Endothelial cell of umbilical vein (primary cell): Measurements from ENCODE around the gene PLA2G6. TPM values are rescaled to one million over a fixed set of nuclear protein-coding genes. Genes with fewer than 3 reads are reported as not detected.

Source experiments
- BruUV-seq: library from RNA; stranded (reverse); fragments of 400-500 nt; replicated peaks from 2 replicates; lab custom pipeline; 2021; lab: Mats Ljungman, UMichigan
- CTCF ChIA-PET: fragments of 300-600, 350-600 bp; sonication (Branson Sonifier 250); formaldehyde crosslinking; loops from one replicate; lab custom pipeline; 2021; ENCODE audit warnings: antibody characterized with exemption, inconsistent platforms; lab: Charles Lee
- POLR2A ChIA-PET: fragments of 300-600, 350-600 bp; sonication (Branson Sonifier 250); formaldehyde crosslinking; loops from one replicate; lab custom pipeline; 2021; ENCODE audit warnings: antibody characterized with exemption, inconsistent platforms; lab: Charles Lee
- DNase-seq: peaks from one replicate; pipeline ENCODE4 v3.0.0-alpha.2; 2011; ENCODE audit warnings: low read depth, low spot score
- FAIRE-seq: peaks from 2 replicates; lab custom pipeline; 2011; peaks lifted over from hg19 to GRCh38; lab: Jason Lieb, UNC
- H2AFZ ChIP-seq: 2 replicates; pipeline ENCODE4 v1.6.0; 2012; ENCODE audit warnings: low read depth, low read length, control low read depth, inconsistent platforms
- H3K27ac ChIP-seq: 2 replicates; pipeline ENCODE4 v1.5.1; 2011; ENCODE audit warnings: low read depth, mild to moderate bottlenecking, control low read depth, low read length, moderate library complexity; ENCODE audit not compliant: insufficient read depth
- H3K27me3 ChIP-seq, 2 experiments: 2 replicates each; pipeline versions ENCODE4 v1.6.0 to v1.6.1; 2011; ENCODE audit warnings: low read length in 2 of 2, mixed read lengths in 1 of 2; ENCODE audit not compliant: control insufficient read depth in 2 of 2, insufficient read depth in 2 of 2
- H3K36me3 ChIP-seq, 2 experiments: 2 replicates in 1 of 2; 3 replicates in 1 of 2; pipeline ENCODE4 v1.5.1; 2011; ENCODE audit warnings: low read length in 2 of 2, mild to moderate bottlenecking in 1 of 2, moderate library complexity in 1 of 2; ENCODE audit not compliant: control insufficient read depth in 2 of 2, insufficient read depth in 2 of 2; ENCODE audit errors: extremely low read depth in 1 of 2
- H3K4me1 ChIP-seq: 3 replicates; pipeline ENCODE4 v1.5.1; 2011; ENCODE audit warnings: mild to moderate bottlenecking, low read length; ENCODE audit not compliant: control insufficient read depth, insufficient read depth; ENCODE audit errors: extremely low read depth
- H3K4me2 ChIP-seq: 2 replicates; pipeline ENCODE4 v1.6.1; 2011; ENCODE audit warnings: low read length, control low read depth, mixed read lengths; ENCODE audit not compliant: insufficient read depth
- H3K4me3 ChIP-seq, 3 experiments: fragments of 200-600 bp in 1 of 3; sonication (generic), shearing (Covaris generic) in 1 of 3; replicated peaks in 1 of 3; 2 replicates each; pipeline ENCODE4 v1.5.1; 2011 to 2016; ENCODE audit warnings: control low read depth in 3 of 3, low read length in 3 of 3, mild to moderate bottlenecking in 2 of 3, inconsistent platforms in 1 of 3, low read depth in 1 of 3, moderate library complexity in 1 of 3; ENCODE audit not compliant: insufficient read depth in 1 of 3
- H3K79me2 ChIP-seq: 2 replicates; pipeline ENCODE4 v1.6.0; 2012; ENCODE audit warnings: low read length, inconsistent platforms; ENCODE audit not compliant: control insufficient read depth, insufficient read depth
- H3K9ac ChIP-seq: replicated peaks from 2 replicates; pipeline ENCODE3; 2011; ENCODE audit warnings: low read length, control low read depth; ENCODE audit not compliant: insufficient read depth; ENCODE audit errors: extremely low read depth
- H3K9me1 ChIP-seq: replicated peaks from 3 replicates; pipeline ENCODE4 v1.6.0; 2011; ENCODE audit warnings: mild to moderate bottlenecking, low read length; ENCODE audit not compliant: control insufficient read depth, insufficient read depth; ENCODE audit errors: extremely low read depth
- H3K9me3 ChIP-seq: replicated peaks from 2 replicates; pipeline ENCODE4 v1.5.1; 2012; ENCODE audit warnings: low read length, inconsistent platforms; ENCODE audit not compliant: control insufficient read depth, insufficient read depth
- H4K20me1 ChIP-seq: replicated peaks from 2 replicates; pipeline ENCODE3; 2011; ENCODE audit warnings: mild to moderate bottlenecking, low read length; ENCODE audit not compliant: control insufficient read depth, insufficient read depth; ENCODE audit errors: extremely low read depth
- EZH2 ChIP-seq: IDR thresholded peaks from 2 replicates; pipeline ENCODE4 v1.6.1; 2012; ENCODE audit warnings: borderline replicate concordance, low read depth, mild to moderate bottlenecking, moderate library complexity, low read length, inconsistent platforms; ENCODE audit not compliant: severe bottlenecking
- FOS ChIP-seq: IDR thresholded peaks from 2 replicates; pipeline ENCODE4 v1.6.1; 2011; ENCODE audit warnings: mild to moderate bottlenecking, low read length, moderate library complexity, borderline replicate concordance; ENCODE audit not compliant: insufficient read depth
- GATA2 ChIP-seq: IDR thresholded peaks from 2 replicates; pipeline ENCODE4 v1.7.0; 2011; ENCODE audit warnings: low read depth, mild to moderate bottlenecking, moderate library complexity, mixed read lengths, low read length; ENCODE audit not compliant: insufficient read length, insufficient read depth
- JUN ChIP-seq: IDR thresholded peaks from 2 replicates; pipeline ENCODE4 v1.6.1; 2011; ENCODE audit warnings: borderline replicate concordance, low read depth; ENCODE audit not compliant: insufficient read length, insufficient read depth
- MYC ChIP-seq: IDR thresholded peaks from one replicate; pipeline ENCODE4 v1.6.1; 2011; ENCODE audit warnings: mild to moderate bottlenecking, low read depth, low read length
- POLR2A ChIP-seq: IDR thresholded peaks from 2 replicates; pipeline ENCODE4 v1.6.1; 2012; ENCODE audit warnings: low read depth, mild to moderate bottlenecking, control low read depth, low read length
- POLR2AphosphoS5 ChIP-seq: IDR thresholded peaks from 2 replicates; pipeline ENCODE4 v1.6.1; 2012; ENCODE audit warnings: low read depth, mild to moderate bottlenecking, control low read depth, low read length, moderate library complexity; ENCODE audit not compliant: insufficient read depth
- dilution Hi-C: fragments of 300-500 bp; cut with MboI; formaldehyde crosslinking; loops from one replicate; pipeline ENCODE4 v1.15.0; 2019; ENCODE audit warnings: low sequenced_read_pairs; ENCODE audit not compliant: extremely low pct_ligation_motif_present
- intact Hi-C: fragments of 100-400 bp; cut with micrococcal nuclease; formaldehyde crosslinking; loops from one replicate; pipeline ENCODE4 v1.10.0; 2022
- polyA plus RNA-seq, 4 experiments: library from polyadenylated mRNA; depleted of rRNA in 3 of 4; stranded (reverse) in 3 of 4; unstranded in 1 of 4; fragments of >200 nt; gene quantifications; 2 replicates each; pipeline versions ENCODE4 v1.2.1 to v1.2.3, GENCODE V29; 2011 to 2012; ENCODE audit warnings: missing spikeins in 1 of 4
- total RNA-seq: library from RNA; stranded (reverse); gene quantifications from 2 replicates; pipeline ENCODE4 v1.2.3, GENCODE V29; 2021
- TF ChIP-seq, protein P1 (sequence below), 2 donors: IDR thresholded peaks; 1 replicate in 1 of 2; 2 replicates in 1 of 2; pipeline ENCODE4 v1.5.1; 2011; ENCODE audit warnings: low read length in 2 of 2, mild to moderate bottlenecking in 2 of 2, moderate library complexity in 2 of 2, control low read depth in 1 of 2, inconsistent platforms in 1 of 2, low read depth in 1 of 2; ENCODE audit not compliant: insufficient read depth in 1 of 2; ENCODE audit errors: extremely low read depth in 1 of 2
- TF ChIP-seq, protein P2 (sequence below): IDR thresholded peaks from 2 replicates; pipeline ENCODE4 v1.6.1; 2011; ENCODE audit not compliant: insufficient read depth, insufficient read length

PLA2G6 gene
- total and polyA plus RNA-seq, 2 donors (not counting 3 experiments of a cell fraction or from before 2014, with no cell fraction given) = 6.6 to 10.3 TPM

GRCh38 chr22:38212442-38212841, 30.8 kb upstream of the PLA2G6 start:
- Histone ChIP-seq H2AFZ (no peak overlapping the region), H3K27ac (no peak overlapping the region), H4K20me1 (no peaks in the 10 kb centered on the region), H3K4me1 (peaks cover 9% of the 10 kb centered on the region), H3K4me2 (no peak overlapping the region), H3K4me3 (no peak overlapping the region), H3K9ac (no peak overlapping the region), H3K36me3 (peaks cover 19 to 23% of the 10 kb centered on the region in 2 experiments), H3K27me3 (no peaks in the 10 kb centered on the region), H3K9me3 (no peaks in the 10 kb centered on the region), H3K79me2 (peaks cover 66% of the 10 kb centered on the region), H3K9me1 (no peaks in the 10 kb centered on the region)
- DNase-seq (no peak), FAIRE-seq (no peak)
- ChIA-PET CTCF (interaction anchor here (1.0 to 2.3 kb wide), 4 partner anchors 98 to 160 kb away, joined by 3 to 16 read pairs (median 6); no protein-coding TSS in a partner anchor), POLR2A (interaction anchor here (0.6 kb wide), 1 partner anchor 76 kb away, joined by 11 read pairs; no protein-coding TSS in a partner anchor)
- intact Hi-C loops (loop anchor here (2.0 kb wide), 1 partner anchor 98 kb away; no protein-coding TSS in a partner anchor), dilution Hi-C loops (no loop called here)
- no TSS peak for BruUV-seq
- TF ChIP-seq POLR2A = no peak
- TF ChIP-seq, protein P1, sequence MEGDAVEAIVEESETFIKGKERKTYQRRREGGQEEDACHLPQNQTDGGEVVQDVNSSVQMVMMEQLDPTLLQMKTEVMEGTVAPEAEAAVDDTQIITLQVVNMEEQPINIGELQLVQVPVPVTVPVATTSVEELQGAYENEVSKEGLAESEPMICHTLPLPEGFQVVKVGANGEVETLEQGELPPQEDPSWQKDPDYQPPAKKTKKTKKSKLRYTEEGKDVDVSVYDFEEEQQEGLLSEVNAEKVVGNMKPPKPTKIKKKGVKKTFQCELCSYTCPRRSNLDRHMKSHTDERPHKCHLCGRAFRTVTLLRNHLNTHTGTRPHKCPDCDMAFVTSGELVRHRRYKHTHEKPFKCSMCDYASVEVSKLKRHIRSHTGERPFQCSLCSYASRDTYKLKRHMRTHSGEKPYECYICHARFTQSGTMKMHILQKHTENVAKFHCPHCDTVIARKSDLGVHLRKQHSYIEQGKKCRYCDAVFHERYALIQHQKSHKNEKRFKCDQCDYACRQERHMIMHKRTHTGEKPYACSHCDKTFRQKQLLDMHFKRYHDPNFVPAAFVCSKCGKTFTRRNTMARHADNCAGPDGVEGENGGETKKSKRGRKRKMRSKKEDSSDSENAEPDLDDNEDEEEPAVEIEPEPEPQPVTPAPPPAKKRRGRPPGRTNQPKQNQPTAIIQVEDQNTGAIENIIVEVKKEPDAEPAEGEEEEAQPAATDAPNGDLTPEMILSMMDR (IDR thresholded peaks at IDR 0.05; ENCODE audit: extremely low read depth in 1 of 2, insufficient read depth in 1 of 2, low read depth in 1 of 2, low read length in 2 of 2) = no peak
- TF ChIP-seq MYC = no peak
- TF ChIP-seq FOS = no peak
- TF ChIP-seq, protein P2, sequence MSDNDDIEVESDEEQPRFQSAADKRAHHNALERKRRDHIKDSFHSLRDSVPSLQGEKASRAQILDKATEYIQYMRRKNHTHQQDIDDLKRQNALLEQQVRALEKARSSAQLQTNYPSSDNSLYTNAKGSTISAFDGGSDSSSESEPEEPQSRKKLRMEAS = no peak
- no peak for TF ChIP-seq POLR2AphosphoS5
- no peak for TF ChIP-seq EZH2
- no peak for TF ChIP-seq JUN
- no peak for TF ChIP-seq GATA2
